H1 (cell line): Measurements from ENCODE around the gene PRR20A. TPM values are rescaled to one million over a fixed set of nuclear protein-coding genes. Genes with fewer than 3 reads are reported as not detected.
"Not testable (repeated sequence)": the region's sequence is repeated elsewhere in the genome, so short reads cannot be mapped to it uniquely, and the experiment has no call there.

Experiments used
- CTCF ChIA-PET: fragments of 300-600 bp; sonication (Branson Sonifier 250); formaldehyde crosslinking; loops from one replicate; lab custom pipeline; 2021; ENCODE audit not compliant: partially characterized antibody; lab: Charles Lee
- POLR2A ChIA-PET: fragments of 300-600 bp; sonication (Branson Sonifier 250); formaldehyde crosslinking; loops from one replicate; lab custom pipeline; 2021; ENCODE audit warnings: inconsistent platforms; ENCODE audit not compliant: partially characterized antibody; lab: Charles Lee
- DNase-seq, 2 experiments: peaks; one replicate each; pipeline versions ENCODE4 v3.0.0 to v3.0.0-alpha.2; 2010 to 2022; ENCODE audit warnings: low spot score in 2 of 2, low read depth in 1 of 2, mixed read lengths in 1 of 2
- FAIRE-seq: peaks from 2 replicates; lab custom pipeline; 2011; peaks lifted over from hg19 to GRCh38; lab: Jason Lieb, UNC
- H2AFZ ChIP-seq: 2 replicates; pipeline ENCODE4 v1.8.1; 2012; ENCODE audit warnings: low read length, inconsistent platforms
- H2AK5ac ChIP-seq: 2 replicates; pipeline ENCODE4 v1.6.1; 2013; ENCODE audit warnings: low read depth, low read length
- H2BK120ac ChIP-seq: replicated peaks from 2 replicates; pipeline ENCODE3; 2013; ENCODE audit warnings: low read depth, low read length, inconsistent platforms
- H2BK12ac ChIP-seq: 2 replicates; pipeline ENCODE4 v1.6.1; 2013; ENCODE audit warnings: low read depth, low read length
- H2BK15ac ChIP-seq: 2 replicates; pipeline ENCODE4 v1.6.1; 2013; ENCODE audit warnings: low read length
- H2BK20ac ChIP-seq: 2 replicates; pipeline ENCODE4 v1.6.1; 2013; ENCODE audit warnings: low read length
- H2BK5ac ChIP-seq: 2 replicates; pipeline ENCODE4 v1.6.1; 2013; ENCODE audit warnings: low read depth, low read length
- H3K14ac ChIP-seq: 2 replicates; pipeline ENCODE4 v1.6.1; 2013; ENCODE audit warnings: inconsistent platforms; ENCODE audit not compliant: insufficient read length
- H3K18ac ChIP-seq: 2 replicates; pipeline ENCODE4 v1.6.1; 2013; ENCODE audit warnings: low read length; ENCODE audit errors: extremely low read depth
- H3K23ac ChIP-seq: 2 replicates; pipeline ENCODE4 v1.6.1; 2013; ENCODE audit warnings: inconsistent platforms; ENCODE audit not compliant: insufficient read length
- H3K23me2 ChIP-seq: 2 replicates; pipeline ENCODE4 v1.6.1; 2013; ENCODE audit warnings: low read depth, low read length
- H3K27ac ChIP-seq: 2 replicates; pipeline ENCODE4 v1.6.1; 2011; ENCODE audit warnings: low read depth, low read length, inconsistent platforms
- H3K27me3 ChIP-seq, 4 experiments: replicated peaks in 1 of 4; 1 replicate in 1 of 4; 2 replicates in 3 of 4; pipeline versions ENCODE4 v1.6.1 to v1.8.1; 2011 to 2013; ENCODE audit warnings: low read length in 3 of 4, mild to moderate bottlenecking in 3 of 4, inconsistent platforms in 2 of 4, mixed read lengths in 2 of 4, moderate library complexity in 1 of 4; ENCODE audit not compliant: control insufficient read depth in 3 of 4, insufficient read depth in 3 of 4; ENCODE audit errors: extremely low read depth in 1 of 4
- H3K36me3 ChIP-seq, 4 experiments: 2 replicates each; pipeline versions ENCODE4 v1.6.1 to v1.8.1; 2011 to 2013; ENCODE audit warnings: mild to moderate bottlenecking in 4 of 4, low read length in 3 of 4, moderate library complexity in 2 of 4, control low read depth in 1 of 4, inconsistent platforms in 1 of 4; ENCODE audit not compliant: insufficient read depth in 4 of 4, control insufficient read depth in 2 of 4
- H3K4ac ChIP-seq: replicated peaks from 2 replicates; pipeline ENCODE3; 2013; ENCODE audit warnings: low read length, low read depth, mixed read lengths, inconsistent platforms; ENCODE audit not compliant: insufficient read length
- H3K4me1 ChIP-seq, 4 experiments: replicated peaks in 1 of 4; 1 replicate in 1 of 4; 2 replicates in 3 of 4; pipeline versions ENCODE4 v1.6.1 to v1.8.1; 2011 to 2013; ENCODE audit warnings: low read length in 3 of 4, inconsistent platforms in 2 of 4, mixed read lengths in 1 of 4; ENCODE audit not compliant: insufficient read depth in 4 of 4, control insufficient read depth in 3 of 4
- H3K4me2 ChIP-seq, 2 experiments: 2 replicates each; pipeline versions ENCODE4 v1.6.1 to v1.8.1; 2011 to 2013; ENCODE audit warnings: low read depth in 2 of 2, low read length in 2 of 2, control low read depth in 1 of 2, inconsistent platforms in 1 of 2, mild to moderate bottlenecking in 1 of 2; ENCODE audit not compliant: insufficient read depth in 1 of 2
- H3K4me3 ChIP-seq, 4 experiments: fragments of 200-600, 300-600 bp in 1 of 4; sonication (generic), shearing (Covaris generic), sonication (Bioruptor Twin) in 1 of 4; 2 replicates each; pipeline versions ENCODE4 v1.5.1 to v1.8.1; 2011 to 2016; ENCODE audit warnings: low read length in 4 of 4, low read depth in 3 of 4, control low read depth in 2 of 4, inconsistent platforms in 2 of 4, mild to moderate bottlenecking in 2 of 4, mixed read lengths in 1 of 4, moderate library complexity in 1 of 4; ENCODE audit not compliant: insufficient read depth in 2 of 4; ENCODE audit errors: extremely low read depth in 1 of 4
- H3K56ac ChIP-seq: replicated peaks from 2 replicates; pipeline ENCODE3; 2013; ENCODE audit warnings: low read depth, mild to moderate bottlenecking, mixed read lengths, low read length, inconsistent platforms; ENCODE audit not compliant: insufficient read length
- H3K79me1 ChIP-seq: 2 replicates; pipeline ENCODE4 v1.6.1; 2013; ENCODE audit warnings: low read depth, low read length, control low read depth
- H3K79me2 ChIP-seq, 2 experiments: 2 replicates each; pipeline versions ENCODE4 v1.6.1 to v1.8.1; 2012 to 2013; ENCODE audit warnings: low read length in 2 of 2, mild to moderate bottlenecking in 2 of 2, inconsistent platforms in 1 of 2; ENCODE audit not compliant: insufficient read depth in 2 of 2, control insufficient read depth in 1 of 2
- H3K9ac ChIP-seq, 4 experiments: replicated peaks in 1 of 4; 1 replicate in 1 of 4; 2 replicates in 3 of 4; pipeline versions ENCODE4 v1.6.1 to v1.8.1; 2011 to 2013; ENCODE audit warnings: low read depth in 3 of 4, low read length in 3 of 4, control low read depth in 2 of 4, mild to moderate bottlenecking in 2 of 4, moderate library complexity in 2 of 4, inconsistent platforms in 1 of 4; ENCODE audit errors: extremely low read depth in 1 of 4
- H3K9me3 ChIP-seq, 2 experiments: 2 replicates each; pipeline versions ENCODE4 v1.6.1 to v1.8.1; 2012 to 2013; ENCODE audit warnings: mild to moderate bottlenecking in 2 of 2, moderate library complexity in 2 of 2, control low read depth in 1 of 2, inconsistent platforms in 1 of 2, low read depth in 1 of 2, low read length in 1 of 2, mixed read lengths in 1 of 2; ENCODE audit not compliant: insufficient read depth in 2 of 2
- H4K20me1 ChIP-seq, 2 experiments: replicated peaks in 1 of 2; 2 replicates each; pipeline versions ENCODE3 to v1.8.1; 2011 to 2013; ENCODE audit warnings: inconsistent platforms in 2 of 2, low read length in 2 of 2, mild to moderate bottlenecking in 1 of 2; ENCODE audit not compliant: insufficient read depth in 2 of 2, control insufficient read depth in 1 of 2
- H4K5ac ChIP-seq: 2 replicates; pipeline ENCODE4 v1.6.1; 2013; ENCODE audit warnings: low read length, low read depth, mixed read lengths, inconsistent platforms; ENCODE audit not compliant: insufficient read length
- H4K8ac ChIP-seq: 2 replicates; pipeline ENCODE4 v1.8.0; 2013; ENCODE audit warnings: mild to moderate bottlenecking, moderate library complexity, low read length, inconsistent platforms; ENCODE audit not compliant: insufficient read depth; ENCODE audit errors: extremely low read depth
- H4K91ac ChIP-seq: replicated peaks from 2 replicates; pipeline ENCODE3; 2013; ENCODE audit warnings: low read length, mixed read lengths, inconsistent platforms; ENCODE audit not compliant: insufficient read length
- WGBS, 2 experiments: shearing (Covaris generic) in 1 of 2; methylation state at CpG; one replicate each; pipeline versions ENCODE4 v1.1.6 to v1.1.7; 2013 to 2015; ENCODE audit warnings: low lambda C conversion rate in 2 of 2, mixed read lengths in 2 of 2, inconsistent platforms in 1 of 2, low coverage in 1 of 2, missing lambda C conversion rate in 1 of 2; ENCODE audit not compliant: insufficient replicate concordance in 2 of 2, insufficient coverage in 1 of 2, insufficient read length in 1 of 2; ENCODE audit errors: extremely low coverage in 1 of 2, missing lambda C conversion rate in 1 of 2; 5-methylcytosine and 5-hydroxymethylcytosine counted together
- polyA plus RNA-seq, 7 experiments: library from polyadenylated mRNA; depleted of rRNA in 3 of 7; stranded (reverse) in 5 of 7; unstranded in 2 of 7; fragments of >200 nt in 5 of 7; fragments of 200-250 nt in 2 of 7; gene quantifications; 1 replicate in 5 of 7; 2 replicates in 1 of 7; 4 replicates in 1 of 7; pipeline versions ENCODE4 v1.2.1 to v1.2.3, GENCODE V29; 2011 to 2013; ENCODE audit warnings: missing spikeins in 2 of 7, mixed read lengths in 2 of 7
- total RNA-seq: library from RNA; stranded (reverse); fragmentation: NEBNext Ultra II Directional; extraction: Animal tissue kit (Norgen Biotek cat#: 25700); gene quantifications from 2 replicates; pipeline ENCODE4 v1.2.1, GENCODE V29; 2021

The PRR20A gene
- total and polyA plus RNA-seq, 2 of the 8 experiments (the other 6 are each of a cell fraction or from before 2014, with no cell fraction given), result not detected

- H3K9me3 ChIP-seq, FAIRE-seq, POLR2A ChIA-PET: not testable (repeated sequence)
Observed at GRCh38 chr13:57147188-57147587, 6.5 kb downstream of the PRR20A start, which contains the start of gene PRR20B. TSS of gene PRR20B (plus strand) at chr13:57147488. CDS start at chr13:57147875, 387 bp downstream.

GRCh38 chr13:57148106-57148505 lies 7.4 kb downstream of the PRR20A start:
- 97% methylated on average over 8 of the region's 14 CpGs; no CpG with 5 or more reads in 1 of the 2 experiments for WGBS, 2 experiments
- FAIRE-seq, H2AFZ ChIP-seq: not testable (repeated sequence)

More at GRCh38 chr13:57147188-57147587, 6.5 kb downstream of the PRR20A start, which contains the start of gene PRR20B:
- H3K4me3 ChIP-seq, DNase-seq, H2BK120ac ChIP-seq, H3K23ac ChIP-seq, H3K4me1 ChIP-seq, H4K5ac ChIP-seq, H2BK5ac ChIP-seq, H3K56ac ChIP-seq, H3K36me3 ChIP-seq, H3K4ac ChIP-seq, H3K4me2 ChIP-seq, H2AFZ ChIP-seq, H3K79me1 ChIP-seq, H2BK12ac ChIP-seq, H3K18ac ChIP-seq, H2BK20ac ChIP-seq, H4K91ac ChIP-seq, H2AK5ac ChIP-seq, H3K23me2 ChIP-seq, H4K8ac ChIP-seq, H3K27ac ChIP-seq, H3K9ac ChIP-seq, H4K20me1 ChIP-seq, CTCF ChIA-PET, H3K14ac ChIP-seq, H2BK15ac ChIP-seq, H3K27me3 ChIP-seq, H3K79me2 ChIP-seq: not testable (repeated sequence)
- no CpG with 5 or more reads among the region's 22 CpGs for WGBS, 2 experiments

More at GRCh38 chr13:57148106-57148505, 7.4 kb downstream of the PRR20A start:
- H3K4me3 ChIP-seq, H4K8ac ChIP-seq, H3K14ac ChIP-seq, DNase-seq, H3K9me3 ChIP-seq, H2BK12ac ChIP-seq, H2BK20ac ChIP-seq, POLR2A ChIA-PET, H3K4me2 ChIP-seq, H4K5ac ChIP-seq, H2BK15ac ChIP-seq, H3K23me2 ChIP-seq, H2BK5ac ChIP-seq, H2AK5ac ChIP-seq, H4K91ac ChIP-seq, H3K18ac ChIP-seq, H3K27ac ChIP-seq, H3K56ac ChIP-seq, H3K9ac ChIP-seq, H3K79me2 ChIP-seq, H3K23ac ChIP-seq, H3K4ac ChIP-seq, H3K27me3 ChIP-seq, H3K4me1 ChIP-seq, H4K20me1 ChIP-seq, H3K79me1 ChIP-seq, H2BK120ac ChIP-seq, H3K36me3 ChIP-seq, CTCF ChIA-PET: not testable (repeated sequence)
